ENCODE measurements around the gene PKIG. TPM values are rescaled to one million over a fixed set of nuclear protein-coding genes. Genes with fewer than 3 reads are reported as not detected.
A peak's percentile ranks its signal among the peaks of the same experiment; 100 is the strongest.

Gene PKIG
- total RNA-seq, 1 experiment from 2014 or later = 27.0 TPM

- H2BK5ac ChIP-seq (ENCODE audit: insufficient read length, low read length) = no peak overlapping the region
- no peak overlapping the region for H2AFZ ChIP-seq (ENCODE audit: low read length)
- TF ChIP-seq, protein P1, sequence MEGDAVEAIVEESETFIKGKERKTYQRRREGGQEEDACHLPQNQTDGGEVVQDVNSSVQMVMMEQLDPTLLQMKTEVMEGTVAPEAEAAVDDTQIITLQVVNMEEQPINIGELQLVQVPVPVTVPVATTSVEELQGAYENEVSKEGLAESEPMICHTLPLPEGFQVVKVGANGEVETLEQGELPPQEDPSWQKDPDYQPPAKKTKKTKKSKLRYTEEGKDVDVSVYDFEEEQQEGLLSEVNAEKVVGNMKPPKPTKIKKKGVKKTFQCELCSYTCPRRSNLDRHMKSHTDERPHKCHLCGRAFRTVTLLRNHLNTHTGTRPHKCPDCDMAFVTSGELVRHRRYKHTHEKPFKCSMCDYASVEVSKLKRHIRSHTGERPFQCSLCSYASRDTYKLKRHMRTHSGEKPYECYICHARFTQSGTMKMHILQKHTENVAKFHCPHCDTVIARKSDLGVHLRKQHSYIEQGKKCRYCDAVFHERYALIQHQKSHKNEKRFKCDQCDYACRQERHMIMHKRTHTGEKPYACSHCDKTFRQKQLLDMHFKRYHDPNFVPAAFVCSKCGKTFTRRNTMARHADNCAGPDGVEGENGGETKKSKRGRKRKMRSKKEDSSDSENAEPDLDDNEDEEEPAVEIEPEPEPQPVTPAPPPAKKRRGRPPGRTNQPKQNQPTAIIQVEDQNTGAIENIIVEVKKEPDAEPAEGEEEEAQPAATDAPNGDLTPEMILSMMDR (conservative IDR thresholded peaks at IDR 0.05) = no peak
- no peak overlapping the region; a peak in 1 of 7 replicates for H3K27ac Mint-ChIP-seq
- H3K27me3 ChIP-seq (ENCODE audit: insufficient read depth, low read length) = no peaks in the 10 kb centered on the region; the same call in 1 of the 2 replicates
- H2BK120ac ChIP-seq (ENCODE audit: low read depth, low read length, poor library complexity, severe bottlenecking) = no peak overlapping the region
- peak overlapping the region in 1 of 2 experiments; percentile 37; a peak in 2 of 5 replicates for H3K4me3 Mint-ChIP-seq
- H3T11ph ChIP-seq (ENCODE audit: low read length) = no peak overlapping the region
- no peak overlapping the region for H3K9ac ChIP-seq (ENCODE audit: extremely low read depth, insufficient read length, low read length)
- no peaks in the 10 kb centered on the region for H3K79me2 ChIP-seq (ENCODE audit: insufficient read depth, low read length)
- no peak overlapping the region for H2BK15ac ChIP-seq (ENCODE audit: low read depth, low read length)
- peaks cover 40 to 52% of the 10 kb centered on the region in 2 experiments for H3K4me1 Mint-ChIP-seq
- H4K5ac ChIP-seq (ENCODE audit: insufficient read length, low read depth, low read length) = no peak overlapping the region
- H3K14ac ChIP-seq (ENCODE audit: insufficient read depth, low read length) = no peak overlapping the region
- no peak for DNase-seq
- peaks cover 5 to 11% (median 9%) of the 10 kb centered on the region in 3 experiments for H3K36me3 Mint-ChIP-seq (ENCODE audit: insufficient read depth in 1 of 3, low read depth in 3 of 3)
- H3K9me3 ChIP-seq (ENCODE audit: control insufficient read depth, low read depth, low read length) = peaks cover under 1% of the 10 kb centered on the region
- H4K20me1 ChIP-seq (ENCODE audit: control insufficient read depth, insufficient read depth, insufficient read length) = no peaks in the 10 kb centered on the region
- H3K18ac ChIP-seq (ENCODE audit: insufficient read length, low read depth, low read length) = no peak overlapping the region
- H3K79me1 ChIP-seq (ENCODE audit: insufficient read depth, low read depth, low read length, poor library complexity, severe bottlenecking) = no peaks in the 10 kb centered on the region
- no peak overlapping the region for H2BK12ac ChIP-seq (ENCODE audit: insufficient read length, low read depth, low read length)
- no peak overlapping the region for H2AK5ac ChIP-seq (ENCODE audit: insufficient read length, low read length)
- no peak overlapping the region for H3K23ac ChIP-seq (ENCODE audit: insufficient read length, low read depth, low read length)
- H3K9me3 Mint-ChIP-seq = peaks cover 9% of the 10 kb centered on the region in 2 experiments
- H3K56ac ChIP-seq (ENCODE audit: insufficient read length, low read depth, low read length) = no peak overlapping the region
- H3K4me2 ChIP-seq (ENCODE audit: insufficient read depth, insufficient read length, low read length) = no peak overlapping the region
- no peak overlapping the region for H2BK20ac ChIP-seq (ENCODE audit: low read depth, low read length, poor library complexity, severe bottlenecking)
- H4K91ac ChIP-seq (ENCODE audit: insufficient read length, low read depth, low read length) = no peak overlapping the region
- H3K4ac ChIP-seq (ENCODE audit: low read depth, low read length) = no peak overlapping the region
- peaks cover 9% of the 10 kb centered on the region for H3K23me2 ChIP-seq (ENCODE audit: insufficient read length, low read depth, low read length, poor library complexity, severe bottlenecking)
- peaks cover 11% of the 10 kb centered on the region; the same call in 1 of the 2 replicates for H3K4me1 ChIP-seq (ENCODE audit: insufficient read depth, low read length)
- H3K27ac ChIP-seq (ENCODE audit: insufficient read length, low read depth, low read length) = no peak overlapping the region
- H4K8ac ChIP-seq (replicated peaks; ENCODE audit: insufficient read length, low read depth, low read length) = no peak overlapping the region
- WGBS (ENCODE audit: extremely low coverage, insufficient read length, low lambda C conversion rate) = no CpG with 5 or more reads among the region's 3 CpGs
- H3K27me3 Mint-ChIP-seq (ENCODE audit: low read depth) = peaks cover 31% of the 10 kb centered on the region
Observed at GRCh38 chr20:44649126-44649525, 66.7 kb downstream of the PKIG start.
